HepG2 (cell line): ENCODE data around the gene MRPL50. TPM values are rescaled to one million over a fixed set of nuclear protein-coding genes. Genes with fewer than 3 reads are reported as not detected.
A peak's percentile ranks its signal among the peaks of the same experiment; 100 is the strongest.

Experiments used
- ATRX ChIP-seq: sonication (generic); formaldehyde crosslinking; IDR thresholded peaks from 2 replicates; pipeline ENCODE4 v1.4.0; 2020; ENCODE audit warnings: missing genetic modification reagents, borderline replicate concordance
- EEA1 ChIP-seq: sonication (generic); formaldehyde crosslinking; IDR thresholded peaks from 2 replicates; pipeline ENCODE4 v1.5.1; 2020; ENCODE audit warnings: mild to moderate bottlenecking, missing genetic modification reagents, borderline replicate concordance
- FLYWCH1 ChIP-seq: sonication (generic); formaldehyde crosslinking; IDR thresholded peaks from 2 replicates; pipeline ENCODE4 v1.8.1; 2023; ENCODE audit warnings: mild to moderate bottlenecking, missing genetic modification reagents
- KAT2B ChIP-seq: fragments of 150-350 bp; IDR thresholded peaks from 2 replicates; pipeline ENCODE4 v1.6.1; 2014; ENCODE audit warnings: low read depth, low read length, borderline replicate concordance
- MAFK ChIP-seq, 2 experiments: IDR thresholded peaks in 1 of 2; conservative IDR thresholded peaks in 1 of 2; 2 replicates each; pipeline ENCODE4 v1.6.1; 2011; ENCODE audit warnings: improper control_type of control experiment in 2 of 2, low read length in 2 of 2
- MEIS1 ChIP-seq: sonication (generic); formaldehyde crosslinking; IDR thresholded peaks from 2 replicates; pipeline ENCODE4 v1.9.0; 2021; ENCODE audit warnings: mild to moderate bottlenecking, missing genetic modification reagents, moderate library complexity, borderline replicate concordance
- MTA3 ChIP-seq: sonication (generic); formaldehyde crosslinking; IDR thresholded peaks from 2 replicates; pipeline ENCODE4 v1.4.0; 2020; ENCODE audit warnings: missing genetic modification reagents
- MTF2 ChIP-seq: sonication (generic); formaldehyde crosslinking; IDR thresholded peaks from 2 replicates; pipeline ENCODE4 v1.5.0; 2020; ENCODE audit warnings: missing genetic modification reagents, borderline replicate concordance
- NFIC ChIP-seq: IDR thresholded peaks from 2 replicates; pipeline ENCODE4 v1.6.1; 2012; ENCODE audit warnings: mild to moderate bottlenecking, low read length, inconsistent platforms
- RXRA ChIP-seq: sonication (generic); formaldehyde crosslinking; IDR thresholded peaks from 2 replicates; pipeline ENCODE4 v1.5.1; 2020; ENCODE audit warnings: missing genetic modification reagents
- SOX6 ChIP-seq, 2 experiments: fragments of 450-650 bp in 1 of 2; sonication (generic) in 1 of 2; formaldehyde crosslinking in 1 of 2; IDR thresholded peaks; 2 replicates each; pipeline versions ENCODE4 v1.4.0 to v1.6.1; 2017 to 2020; ENCODE audit warnings: antibody characterized with exemption in 1 of 2, mild to moderate bottlenecking in 1 of 2, missing genetic modification reagents in 1 of 2
- ZFP37 ChIP-seq: sonication (generic); formaldehyde crosslinking; IDR thresholded peaks from 2 replicates; pipeline ENCODE4 v1.4.0; 2020; ENCODE audit warnings: missing genetic modification reagents, borderline replicate concordance
- ZNF225 ChIP-seq: sonication (generic); formaldehyde crosslinking; IDR thresholded peaks from 2 replicates; pipeline ENCODE4 v1.4.0; 2020; ENCODE audit warnings: mild to moderate bottlenecking, missing genetic modification reagents
- ZNF709 ChIP-seq: sonication (generic); formaldehyde crosslinking; IDR thresholded peaks from 2 replicates; pipeline ENCODE4 v1.5.0; 2020; ENCODE audit warnings: mild to moderate bottlenecking, missing genetic modification reagents
- polyA plus RNA-seq, 8 experiments: library from polyadenylated mRNA; depleted of rRNA in 3 of 8; stranded (reverse) in 7 of 8; unstranded in 1 of 8; fragments of >200 nt; fragmentation: Illumina TruSeq in 4 of 8; extraction: Trizol in 4 of 8; gene quantifications; 2 replicates each; pipeline versions ENCODE4 v1.2.1 to v1.2.3, GENCODE V29; 2011 to 2016; ENCODE audit warnings: low read depth in 4 of 8, missing spikeins in 1 of 8, mixed read lengths in 1 of 8; ENCODE audit not compliant: insufficient read depth in 1 of 8
- total RNA-seq, 5 experiments: library from RNA; depleted of rRNA; stranded (reverse); fragments of >200 nt; fragmentation: Illumina TruSeq; extraction: Trizol; gene quantifications; 2 replicates each; pipeline ENCODE4 v1.2.3, GENCODE V29; 2016; ENCODE audit warnings: low read depth in 1 of 5
- TF ChIP-seq, protein P1 (sequence below): sonication (generic); formaldehyde crosslinking; IDR thresholded peaks from 2 replicates; pipeline ENCODE4 v1.9.0; 2021; ENCODE audit warnings: missing genetic modification reagents, mild to moderate bottlenecking, borderline replicate concordance
- TF ChIP-seq, protein P2 (sequence below): sonication (generic); formaldehyde crosslinking; IDR thresholded peaks from 2 replicates; pipeline ENCODE4 v1.4.0; 2020; ENCODE audit warnings: low read depth, mild to moderate bottlenecking, missing genetic modification reagents
- TF ChIP-seq, protein P3 (sequence below): IDR thresholded peaks from 2 replicates; pipeline ENCODE4 v1.6.1; 2018; ENCODE audit warnings: missing genetic modification reagents, mild to moderate bottlenecking, missing compliant biosample characterization
- TF ChIP-seq, protein P4 (sequence below): IDR thresholded peaks from 2 replicates; pipeline ENCODE4 v1.6.1; 2012; ENCODE audit warnings: low read depth, low read length, improper control_type of control experiment
- TF ChIP-seq, protein P5 (sequence below), 2 experiments: sonication (generic) in 1 of 2; formaldehyde crosslinking in 1 of 2; IDR thresholded peaks; 2 replicates each; pipeline versions ENCODE4 v1.5.1 to v1.6.1; 2011 to 2020; ENCODE audit warnings: borderline replicate concordance in 1 of 2, low read depth in 1 of 2, low read length in 1 of 2, mild to moderate bottlenecking in 1 of 2, missing genetic modification reagents in 1 of 2, moderate library complexity in 1 of 2

MRPL50 gene
- total and polyA plus RNA-seq, 2 of the 13 experiments (the other 11 are each of a cell fraction or from before 2014, with no cell fraction given) = 37.1 to 70.0 TPM

DNA sequence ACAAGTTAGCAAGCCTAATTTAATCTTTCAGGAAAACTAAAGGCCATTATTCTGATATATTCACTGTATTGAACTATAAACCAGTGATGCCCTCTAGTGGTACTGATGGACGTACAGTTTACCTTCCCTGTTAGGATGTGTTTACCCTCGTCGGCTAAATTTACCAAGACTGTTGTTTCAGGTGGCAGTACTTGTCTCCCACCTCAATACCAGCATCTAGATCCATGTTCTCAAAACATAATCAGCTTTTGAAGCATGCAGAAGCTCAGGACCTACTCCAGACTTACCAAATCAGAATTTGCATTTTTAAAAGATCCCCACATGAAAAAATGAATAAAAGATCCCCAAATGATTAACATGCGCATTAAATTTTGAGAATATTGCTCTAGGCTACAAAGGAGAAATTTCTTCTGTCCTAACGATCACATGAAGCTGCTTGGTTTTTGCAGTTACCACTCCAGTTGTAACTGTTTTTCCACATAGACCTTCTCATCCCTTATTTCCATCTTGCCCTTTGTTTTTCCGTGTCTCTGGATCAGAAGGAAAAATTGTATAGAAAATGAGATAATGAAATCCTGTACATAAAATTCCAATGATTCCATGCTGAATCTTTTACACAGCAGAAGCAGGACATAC is 10.4 kb downstream of the MRPL50 start (continued):
- TF ChIP-seq, protein P1, sequence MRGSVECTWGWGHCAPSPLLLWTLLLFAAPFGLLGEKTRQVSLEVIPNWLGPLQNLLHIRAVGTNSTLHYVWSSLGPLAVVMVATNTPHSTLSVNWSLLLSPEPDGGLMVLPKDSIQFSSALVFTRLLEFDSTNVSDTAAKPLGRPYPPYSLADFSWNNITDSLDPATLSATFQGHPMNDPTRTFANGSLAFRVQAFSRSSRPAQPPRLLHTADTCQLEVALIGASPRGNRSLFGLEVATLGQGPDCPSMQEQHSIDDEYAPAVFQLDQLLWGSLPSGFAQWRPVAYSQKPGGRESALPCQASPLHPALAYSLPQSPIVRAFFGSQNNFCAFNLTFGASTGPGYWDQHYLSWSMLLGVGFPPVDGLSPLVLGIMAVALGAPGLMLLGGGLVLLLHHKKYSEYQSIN (CRISPR knock-in tag) = no peak
- TF ChIP-seq, protein P2, sequence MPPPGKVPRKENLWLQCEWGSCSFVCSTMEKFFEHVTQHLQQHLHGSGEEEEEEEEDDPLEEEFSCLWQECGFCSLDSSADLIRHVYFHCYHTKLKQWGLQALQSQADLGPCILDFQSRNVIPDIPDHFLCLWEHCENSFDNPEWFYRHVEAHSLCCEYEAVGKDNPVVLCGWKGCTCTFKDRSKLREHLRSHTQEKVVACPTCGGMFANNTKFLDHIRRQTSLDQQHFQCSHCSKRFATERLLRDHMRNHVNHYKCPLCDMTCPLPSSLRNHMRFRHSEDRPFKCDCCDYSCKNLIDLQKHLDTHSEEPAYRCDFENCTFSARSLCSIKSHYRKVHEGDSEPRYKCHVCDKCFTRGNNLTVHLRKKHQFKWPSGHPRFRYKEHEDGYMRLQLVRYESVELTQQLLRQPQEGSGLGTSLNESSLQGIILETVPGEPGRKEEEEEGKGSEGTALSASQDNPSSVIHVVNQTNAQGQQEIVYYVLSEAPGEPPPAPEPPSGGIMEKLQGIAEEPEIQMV (CRISPR knock-in tag) = no peak
- TF ChIP-seq ATRX (CRISPR knock-in tag) (no peak), ZNF709 (CRISPR knock-in tag) (no peak), NFIC (peak; percentile 31; the same call in 1 of the 2 replicates), MEIS1 (CRISPR knock-in tag) (no peak), EEA1 (CRISPR knock-in tag) (no peak), MAFK (conservative IDR thresholded peaks at IDR 0.05 in 1 of 2, IDR thresholded peaks at IDR 0.05 in 1 of 2; ENCODE audit: low read length in 2 of 2) (no peak), RXRA (CRISPR knock-in tag) (no peak), ZFP37 (no peak), FLYWCH1 (no peak), MTF2 (CRISPR knock-in tag) (no peak), MTA3 (CRISPR knock-in tag) (no peak), ZNF225 (CRISPR knock-in tag) (no peak), KAT2B (no peak), SOX6 (IDR thresholded peaks at IDR 0.05) (no peak), SOX6 (CRISPR knock-in tag; IDR thresholded peaks at IDR 0.05) (no peak; the same call in 1 of the 2 replicates)
- TF ChIP-seq, protein P3, sequence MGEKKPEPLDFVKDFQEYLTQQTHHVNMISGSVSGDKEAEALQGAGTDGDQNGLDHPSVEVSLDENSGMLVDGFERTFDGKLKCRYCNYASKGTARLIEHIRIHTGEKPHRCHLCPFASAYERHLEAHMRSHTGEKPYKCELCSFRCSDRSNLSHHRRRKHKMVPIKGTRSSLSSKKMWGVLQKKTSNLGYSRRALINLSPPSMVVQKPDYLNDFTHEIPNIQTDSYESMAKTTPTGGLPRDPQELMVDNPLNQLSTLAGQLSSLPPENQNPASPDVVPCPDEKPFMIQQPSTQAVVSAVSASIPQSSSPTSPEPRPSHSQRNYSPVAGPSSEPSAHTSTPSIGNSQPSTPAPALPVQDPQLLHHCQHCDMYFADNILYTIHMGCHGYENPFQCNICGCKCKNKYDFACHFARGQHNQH (CRISPR knock-in tag) = peak; percentile 65
- TF ChIP-seq, protein P4, sequence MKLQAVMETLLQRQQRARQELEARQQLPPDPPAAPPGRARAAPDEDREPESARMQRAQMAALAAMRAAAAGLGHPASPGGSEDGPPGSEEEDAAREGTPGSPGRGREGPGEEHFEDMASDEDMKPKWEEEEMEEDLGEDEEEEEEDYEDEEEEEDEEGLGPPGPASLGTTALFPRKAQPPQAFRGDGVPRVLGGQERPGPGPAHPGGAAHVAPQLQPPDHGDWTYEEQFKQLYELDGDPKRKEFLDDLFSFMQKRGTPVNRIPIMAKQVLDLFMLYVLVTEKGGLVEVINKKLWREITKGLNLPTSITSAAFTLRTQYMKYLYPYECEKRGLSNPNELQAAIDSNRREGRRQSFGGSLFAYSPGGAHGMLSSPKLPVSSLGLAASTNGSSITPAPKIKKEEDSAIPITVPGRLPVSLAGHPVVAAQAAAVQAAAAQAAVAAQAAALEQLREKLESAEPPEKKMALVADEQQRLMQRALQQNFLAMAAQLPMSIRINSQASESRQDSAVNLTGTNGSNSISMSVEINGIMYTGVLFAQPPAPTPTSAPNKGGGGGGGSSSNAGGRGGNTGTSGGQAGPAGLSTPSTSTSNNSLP = peak; percentile 76; the same call in 1 of the 2 replicates
- TF ChIP-seq, protein P5, sequence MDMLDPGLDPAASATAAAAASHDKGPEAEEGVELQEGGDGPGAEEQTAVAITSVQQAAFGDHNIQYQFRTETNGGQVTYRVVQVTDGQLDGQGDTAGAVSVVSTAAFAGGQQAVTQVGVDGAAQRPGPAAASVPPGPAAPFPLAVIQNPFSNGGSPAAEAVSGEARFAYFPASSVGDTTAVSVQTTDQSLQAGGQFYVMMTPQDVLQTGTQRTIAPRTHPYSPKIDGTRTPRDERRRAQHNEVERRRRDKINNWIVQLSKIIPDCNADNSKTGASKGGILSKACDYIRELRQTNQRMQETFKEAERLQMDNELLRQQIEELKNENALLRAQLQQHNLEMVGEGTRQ (IDR thresholded peaks at IDR 0.05; ENCODE audit: low read depth, low read length) = no peak
- TF ChIP-seq, protein P5 (CRISPR knock-in tag; IDR thresholded peaks at IDR 0.05; ENCODE audit: borderline replicate concordance) = no peak
